DOHH2 (cell line): Measurements from ENCODE around the gene LRRC3.

Experiments used
- H3F3A ChIP-seq: fragments of 200-600 bp; sonication (generic), shearing (Covaris generic); 2 replicates; pipeline ENCODE4 v1.6.0; 2016; ENCODE audit warnings: antibody characterized with exemption, mild to moderate bottlenecking; ENCODE audit not compliant: control insufficient read depth, insufficient read depth
- H3K27ac ChIP-seq: fragments of 200-600 bp; sonication (generic); 2 replicates; pipeline ENCODE4 v1.5.1; 2014; ENCODE audit warnings: low read depth, mild to moderate bottlenecking, low read length, moderate library complexity
- H3K27me3 ChIP-seq: fragments of 200-600 bp; sonication (generic); 2 replicates; pipeline ENCODE4 v1.6.1; 2014; ENCODE audit warnings: mild to moderate bottlenecking, low read length, mixed read lengths; ENCODE audit not compliant: control insufficient read depth
- H3K36me3 ChIP-seq: fragments of 200-600 bp; sonication (generic); 2 replicates; pipeline ENCODE4 v1.6.1; 2014; ENCODE audit warnings: mild to moderate bottlenecking, low read length, moderate library complexity, mixed read lengths; ENCODE audit not compliant: control insufficient read depth
- H3K4me1 ChIP-seq: fragments of 200-600 bp; sonication (generic); 2 replicates; pipeline ENCODE4 v1.6.1; 2014; ENCODE audit warnings: mild to moderate bottlenecking, low read length, mixed read lengths; ENCODE audit not compliant: control insufficient read depth
- H3K4me2 ChIP-seq: fragments of 200-600 bp; sonication (generic); 2 replicates; pipeline ENCODE4 v1.6.0; 2014; ENCODE audit warnings: mild to moderate bottlenecking, low read length, moderate library complexity
- H3K4me3 ChIP-seq: fragments of 200-600 bp; sonication (generic); 2 replicates; pipeline ENCODE4 v1.5.1; 2014; ENCODE audit warnings: mild to moderate bottlenecking, low read length, mixed read lengths
- H3K79me2 ChIP-seq: fragments of 200-600 bp; sonication (generic); 2 replicates; pipeline ENCODE4 v1.6.1; 2014; ENCODE audit warnings: mild to moderate bottlenecking, low read length, mixed read lengths; ENCODE audit not compliant: control insufficient read depth
- H3K9me2 ChIP-seq: fragments of 200-600 bp; sonication (generic); replicated peaks from 2 replicates; pipeline ENCODE4 v1.6.1; 2014; ENCODE audit warnings: mild to moderate bottlenecking, low read length, mixed read lengths; ENCODE audit not compliant: control insufficient read depth
- H3K9me3 ChIP-seq: fragments of 200-600 bp; sonication (generic); 2 replicates; pipeline ENCODE4 v1.6.1; 2014; ENCODE audit warnings: antibody characterized with exemption, low read length, mixed read lengths; ENCODE audit not compliant: control insufficient read depth, insufficient read depth
- H4K20me1 ChIP-seq: fragments of 200-600 bp; sonication (generic); 2 replicates; pipeline ENCODE4 v1.6.0; 2014; ENCODE audit warnings: low read depth, mild to moderate bottlenecking, antibody characterized with exemption, low read length, moderate library complexity; ENCODE audit not compliant: control insufficient read depth, insufficient read depth
- EZH2phosphoT487 ChIP-seq: fragments of 200-600 bp; sonication (generic); IDR thresholded peaks from 2 replicates; pipeline ENCODE4 v1.6.1; 2017; ENCODE audit warnings: borderline replicate concordance, mild to moderate bottlenecking, antibody characterized with exemption, low read length, moderate library complexity, mixed read lengths
- TF ChIP-seq, protein P1 (sequence below): fragments of 200-600 bp; sonication (generic); IDR thresholded peaks from one replicate; pipeline ENCODE4 v1.5.1; 2014; ENCODE audit warnings: antibody characterized with exemption, mild to moderate bottlenecking, low read depth, low read length; ENCODE audit not compliant: poor library complexity, severe bottlenecking

The LRRC3 gene

DNA sequence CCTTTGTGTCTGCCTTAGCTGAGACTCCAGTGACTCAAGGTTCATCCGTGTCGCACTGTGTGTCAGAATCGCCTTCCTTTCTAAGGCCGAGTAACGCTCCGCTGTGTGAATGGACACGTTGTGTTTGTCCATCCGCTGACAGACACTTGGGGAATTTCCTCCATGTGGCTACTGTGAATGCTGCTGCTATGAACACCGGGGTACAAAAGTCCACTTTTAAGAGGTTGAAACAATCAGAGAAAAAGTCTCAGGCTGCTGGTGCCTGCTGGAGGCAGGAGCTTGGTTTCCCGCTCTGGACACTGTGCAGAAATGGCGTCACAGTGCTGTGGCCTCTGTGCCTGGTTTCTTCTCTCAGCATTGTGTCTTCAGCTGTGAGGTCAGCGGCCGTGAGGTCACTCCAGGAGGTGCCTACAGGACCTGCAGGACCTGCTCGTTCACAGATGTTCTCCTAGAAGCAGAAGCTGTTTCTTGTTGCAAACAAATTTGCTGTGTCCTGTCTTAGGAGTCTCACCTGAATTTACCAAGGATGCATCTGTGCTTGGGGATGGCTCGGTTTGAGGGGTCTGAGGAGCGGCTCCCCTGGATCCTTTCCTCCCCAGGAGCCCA, 50.5 kb downstream of the LRRC3 start:
- Histone ChIP-seq H3K79me2 (no peaks in the 10 kb centered on the region), H3K27ac (no peak overlapping the region), H3F3A (no peaks in the 10 kb centered on the region), H4K20me1 (no peaks in the 10 kb centered on the region), H3K4me2 (no peak overlapping the region), H3K9me2 (no peaks in the 10 kb centered on the region), H3K9me3 (no peaks in the 10 kb centered on the region), H3K36me3 (no peaks in the 10 kb centered on the region), H3K27me3 (no peaks in the 10 kb centered on the region), H3K4me1 (no peaks in the 10 kb centered on the region), H3K4me3 (no peak overlapping the region)
- TF ChIP-seq, protein P1, sequence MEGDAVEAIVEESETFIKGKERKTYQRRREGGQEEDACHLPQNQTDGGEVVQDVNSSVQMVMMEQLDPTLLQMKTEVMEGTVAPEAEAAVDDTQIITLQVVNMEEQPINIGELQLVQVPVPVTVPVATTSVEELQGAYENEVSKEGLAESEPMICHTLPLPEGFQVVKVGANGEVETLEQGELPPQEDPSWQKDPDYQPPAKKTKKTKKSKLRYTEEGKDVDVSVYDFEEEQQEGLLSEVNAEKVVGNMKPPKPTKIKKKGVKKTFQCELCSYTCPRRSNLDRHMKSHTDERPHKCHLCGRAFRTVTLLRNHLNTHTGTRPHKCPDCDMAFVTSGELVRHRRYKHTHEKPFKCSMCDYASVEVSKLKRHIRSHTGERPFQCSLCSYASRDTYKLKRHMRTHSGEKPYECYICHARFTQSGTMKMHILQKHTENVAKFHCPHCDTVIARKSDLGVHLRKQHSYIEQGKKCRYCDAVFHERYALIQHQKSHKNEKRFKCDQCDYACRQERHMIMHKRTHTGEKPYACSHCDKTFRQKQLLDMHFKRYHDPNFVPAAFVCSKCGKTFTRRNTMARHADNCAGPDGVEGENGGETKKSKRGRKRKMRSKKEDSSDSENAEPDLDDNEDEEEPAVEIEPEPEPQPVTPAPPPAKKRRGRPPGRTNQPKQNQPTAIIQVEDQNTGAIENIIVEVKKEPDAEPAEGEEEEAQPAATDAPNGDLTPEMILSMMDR, result no peak
- no peak for TF ChIP-seq EZH2phosphoT487

DNA sequence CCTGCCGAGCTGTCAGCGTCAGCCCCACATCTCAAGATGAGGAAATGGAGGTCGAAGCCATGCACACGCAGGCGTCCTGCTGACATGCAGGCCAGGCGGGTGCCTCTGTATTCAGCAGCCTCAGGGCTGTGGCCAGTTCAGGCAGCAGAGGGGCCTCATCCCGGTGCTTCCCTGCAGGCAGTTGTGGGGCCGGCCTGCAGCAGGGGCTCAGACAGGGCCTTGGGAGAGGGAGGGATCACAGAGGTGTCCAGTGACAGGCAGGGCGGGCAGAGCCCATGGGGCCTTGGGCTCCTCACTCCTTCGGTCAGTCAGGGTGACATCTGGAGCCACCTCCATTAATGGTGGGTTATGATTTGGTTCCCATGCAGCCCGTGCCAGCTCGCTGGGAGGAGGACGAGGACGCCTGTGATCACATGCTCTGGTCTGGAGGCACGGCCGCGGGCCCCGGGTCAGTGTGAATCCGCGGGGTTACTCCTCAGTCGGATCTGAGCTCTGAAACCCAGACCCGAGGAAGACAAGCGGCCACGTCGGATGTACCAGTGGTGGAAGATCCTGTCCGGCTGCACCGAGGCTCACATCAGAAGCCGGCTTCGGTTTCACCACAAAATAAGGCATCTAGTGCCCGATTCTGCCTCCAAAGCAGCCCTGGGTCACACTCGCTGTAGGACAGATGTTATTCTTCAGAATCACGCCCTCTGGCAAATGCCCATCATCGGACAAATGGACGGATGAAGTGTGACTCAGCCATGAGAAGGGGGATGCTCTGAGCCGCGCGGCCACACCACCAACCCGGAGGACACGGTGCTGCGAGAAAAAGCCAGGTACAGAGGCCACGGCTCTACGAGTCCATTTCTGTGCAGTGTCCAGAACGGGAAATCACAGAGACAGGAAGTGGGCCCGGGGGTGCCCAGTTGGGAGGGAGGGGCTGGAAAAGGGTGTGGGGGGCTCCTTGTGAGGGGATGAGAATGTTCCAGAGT, 51.3 kb downstream of the LRRC3 start:
- no peak overlapping the region for H3K4me2 ChIP-seq
- TF ChIP-seq, protein P1, result no peak
- no peak for TF ChIP-seq EZH2phosphoT487

DNA sequence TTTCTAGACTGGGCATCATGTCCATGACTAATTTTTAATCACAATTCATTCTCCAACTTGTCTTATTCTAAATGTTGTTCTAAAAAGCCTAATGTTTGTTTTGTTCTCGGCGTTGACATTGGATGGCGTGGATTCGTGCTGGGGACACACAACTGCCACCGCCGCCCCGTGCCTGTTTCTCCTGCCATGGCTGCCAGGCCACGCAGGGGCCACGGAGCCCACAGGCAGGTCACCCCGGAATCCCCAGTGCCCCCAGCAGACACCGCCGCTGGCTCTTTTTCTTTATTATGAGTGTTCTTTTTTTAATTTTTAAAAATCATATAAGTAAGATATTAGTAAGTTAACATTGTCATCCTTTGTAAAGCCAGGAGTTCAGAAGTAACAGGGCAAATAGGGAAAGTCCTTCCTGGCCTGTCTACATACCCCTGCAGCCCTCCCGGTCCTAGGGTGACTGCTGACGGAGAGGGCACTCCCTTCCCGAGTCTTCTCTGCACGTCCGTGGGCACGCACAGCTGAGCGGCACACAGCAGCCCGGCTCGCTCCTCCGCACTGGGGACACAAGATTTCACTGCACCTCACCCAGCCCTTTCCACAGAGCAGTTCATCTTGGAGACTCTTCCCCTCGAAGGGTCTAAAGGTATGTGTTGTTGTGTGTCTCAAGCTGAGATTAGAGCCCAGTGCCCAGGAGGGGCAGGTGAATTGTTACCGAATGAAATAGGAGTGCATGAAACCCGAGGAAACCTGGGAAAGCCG, 52.5 kb downstream of the LRRC3 start:
- H3F3A ChIP-seq, result no peaks in the 10 kb centered on the region
- no peak overlapping the region for H3K4me2 ChIP-seq
- no peaks in the 10 kb centered on the region for H3K36me3 ChIP-seq
- TF ChIP-seq, protein P1, result no peak
- no peak for TF ChIP-seq EZH2phosphoT487
- H3K79me2 ChIP-seq, result no peaks in the 10 kb centered on the region
- H3K27ac ChIP-seq, result no peak overlapping the region
- no peaks in the 10 kb centered on the region for H3K27me3 ChIP-seq
- no peak overlapping the region for H3K4me3 ChIP-seq
- H3K9me3 ChIP-seq, result no peaks in the 10 kb centered on the region
- no peaks in the 10 kb centered on the region for H4K20me1 ChIP-seq
- H3K4me1 ChIP-seq, result no peaks in the 10 kb centered on the region
- no peaks in the 10 kb centered on the region for H3K9me2 ChIP-seq

More for the DNA sequence above, 51.3 kb downstream of the LRRC3 start:
- no peaks in the 10 kb centered on the region for H3K36me3 ChIP-seq
- no peaks in the 10 kb centered on the region for H3F3A ChIP-seq
- H3K79me2 ChIP-seq, result no peaks in the 10 kb centered on the region
- no peak overlapping the region for H3K27ac ChIP-seq
- no peaks in the 10 kb centered on the region for H3K4me1 ChIP-seq
- H4K20me1 ChIP-seq, result no peaks in the 10 kb centered on the region
- no peaks in the 10 kb centered on the region for H3K9me2 ChIP-seq
- no peaks in the 10 kb centered on the region for H3K27me3 ChIP-seq
- no peaks in the 10 kb centered on the region for H3K9me3 ChIP-seq
- H3K4me3 ChIP-seq, result no peak overlapping the region
